GM18861 (cell line): Measurements from ENCODE around the gene RANBP3.
"Not testable (repeated sequence)": the region's sequence is repeated elsewhere in the genome, so short reads cannot be mapped to it uniquely, and the experiment has no call there.

ENCODE experiments used
- ATAC-seq: cut with Tn5 transposase; IDR thresholded peaks from one replicate; pipeline ENCODE4 v1.9.1; 2021; ENCODE audit not compliant: unreplicated experiment

RANBP3 gene

DNA sequence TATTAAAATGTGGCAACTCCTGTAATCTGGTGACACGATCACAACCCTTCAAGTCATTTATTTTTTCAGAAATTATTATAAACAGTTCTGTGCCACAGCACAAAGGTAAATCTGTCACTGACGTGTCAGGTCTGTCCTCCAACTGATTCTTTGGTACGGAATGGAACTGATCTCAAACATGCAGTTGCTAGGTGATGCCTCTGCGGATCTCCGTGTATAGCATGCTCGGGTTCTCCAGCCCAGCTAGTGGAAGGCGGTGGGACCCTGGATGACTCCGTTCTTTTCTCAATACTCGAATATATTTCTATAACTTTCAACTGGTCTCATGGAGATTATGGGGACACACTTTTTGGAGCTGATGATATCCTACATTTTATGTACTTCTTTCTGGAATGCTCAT, 11.0 kb downstream of the RANBP3 start:
- ATAC-seq, result no peak

DNA sequence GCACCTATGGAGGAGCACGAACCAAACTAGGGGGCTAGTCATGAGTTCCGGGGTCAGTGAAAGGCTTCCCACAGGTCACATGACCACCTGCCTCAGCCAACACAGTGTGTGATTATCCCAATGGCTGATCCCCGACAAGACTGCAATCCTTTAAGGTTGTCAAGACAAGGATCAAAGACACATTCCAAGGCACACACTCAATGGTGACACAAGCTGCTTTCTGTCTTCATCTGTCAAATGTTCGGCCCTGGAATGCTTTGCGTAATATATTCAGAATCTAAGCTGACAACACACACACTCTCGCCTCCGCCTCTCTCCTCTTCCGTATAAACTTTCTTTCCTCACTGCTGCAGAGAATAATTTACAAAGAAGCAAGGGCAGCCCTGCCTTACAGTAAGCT, 11.7 kb downstream of the RANBP3 start:
- no peak for ATAC-seq

GRCh38 chr19:5964816-5965565, 12.9 kb downstream of the RANBP3 start:
- no peak for ATAC-seq

DNA sequence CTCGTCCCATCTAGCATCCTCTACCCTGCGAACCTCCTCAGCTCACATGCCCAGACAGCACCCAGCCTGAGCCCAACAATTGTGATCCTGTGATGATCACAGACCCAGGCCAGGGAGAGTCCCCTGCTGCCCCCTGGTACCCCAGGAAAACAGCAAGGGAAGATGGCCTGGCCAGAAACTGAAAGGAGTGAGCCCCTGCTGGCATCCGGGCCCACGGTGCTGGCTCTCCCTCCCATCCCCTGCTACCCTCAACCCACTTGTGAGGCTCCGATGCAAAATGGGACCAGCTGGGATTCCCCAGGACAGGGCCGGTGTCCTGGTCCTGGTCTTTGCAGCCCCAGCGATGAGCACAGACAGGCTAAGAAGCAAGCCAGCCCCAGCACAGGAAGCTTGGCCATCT, 14.1 kb downstream of the RANBP3 start:
- ATAC-seq, result no peak

GRCh38 chr19:5963259-5963658, 14.7 kb downstream of the RANBP3 start:
- not testable (repeated sequence) for ATAC-seq

DNA sequence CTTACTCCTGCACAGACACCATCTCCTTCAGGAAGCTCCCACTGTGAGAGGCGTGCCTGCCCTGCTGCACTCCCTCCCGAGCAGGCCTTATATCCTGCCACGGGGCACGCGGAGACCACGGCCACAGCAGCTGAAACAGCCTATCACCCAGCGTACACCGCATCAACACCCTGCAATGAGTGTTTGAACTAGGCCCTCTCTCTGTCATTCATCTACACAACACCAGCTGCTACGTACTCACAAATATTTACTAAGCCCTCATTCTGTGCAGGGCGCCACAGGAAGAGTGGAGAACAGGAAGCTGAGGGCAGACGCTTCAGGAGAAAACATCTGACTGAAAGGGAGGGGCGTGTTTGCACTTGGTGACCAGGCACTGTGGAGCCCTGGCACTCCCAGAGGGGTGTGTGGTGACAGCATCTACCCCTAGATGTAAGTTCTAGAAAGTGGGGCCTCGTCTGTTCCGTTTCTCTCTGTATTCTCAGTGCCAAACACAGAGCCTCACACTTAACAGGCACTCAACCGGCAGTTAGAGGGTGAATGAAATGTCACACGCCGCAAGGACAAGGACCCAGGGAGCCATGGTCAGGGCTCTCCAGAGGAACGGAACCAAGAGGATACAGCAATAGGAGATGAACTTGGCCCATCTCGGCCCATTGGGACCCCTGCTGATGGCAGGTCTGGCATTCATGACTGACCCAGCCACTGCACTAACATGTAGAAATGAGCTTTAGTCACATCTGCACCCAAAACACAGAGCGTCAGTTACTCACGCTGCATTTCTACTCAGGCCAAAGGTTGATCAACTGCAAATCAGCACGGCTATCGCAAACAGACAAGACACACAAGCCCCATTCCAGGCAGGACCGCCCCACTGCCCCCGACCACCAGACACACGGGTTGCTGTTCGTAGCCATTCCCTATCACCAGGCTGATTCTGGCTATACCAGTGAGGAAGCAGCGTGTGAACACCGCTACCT, 15.7 kb downstream of the RANBP3 start:
- peak; percentile 65 for ATAC-seq

DNA sequence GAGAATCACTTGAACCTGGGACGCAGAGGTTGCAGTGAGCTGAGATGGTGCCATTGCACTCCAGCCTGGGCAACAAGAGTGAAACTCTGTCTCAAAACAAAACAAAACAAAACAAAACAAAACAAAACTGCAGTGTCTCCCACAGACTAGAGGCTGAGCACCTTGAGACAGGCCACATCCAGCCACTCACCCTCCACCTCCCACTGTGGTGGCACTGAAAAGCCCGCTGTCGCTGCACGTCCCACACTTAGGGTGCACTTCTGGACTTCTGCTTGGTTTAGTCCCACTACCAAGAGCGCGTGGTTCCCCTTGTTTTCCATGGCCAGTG, 16.3 kb downstream of the RANBP3 start:
- peak; percentile 29 for ATAC-seq

DNA sequence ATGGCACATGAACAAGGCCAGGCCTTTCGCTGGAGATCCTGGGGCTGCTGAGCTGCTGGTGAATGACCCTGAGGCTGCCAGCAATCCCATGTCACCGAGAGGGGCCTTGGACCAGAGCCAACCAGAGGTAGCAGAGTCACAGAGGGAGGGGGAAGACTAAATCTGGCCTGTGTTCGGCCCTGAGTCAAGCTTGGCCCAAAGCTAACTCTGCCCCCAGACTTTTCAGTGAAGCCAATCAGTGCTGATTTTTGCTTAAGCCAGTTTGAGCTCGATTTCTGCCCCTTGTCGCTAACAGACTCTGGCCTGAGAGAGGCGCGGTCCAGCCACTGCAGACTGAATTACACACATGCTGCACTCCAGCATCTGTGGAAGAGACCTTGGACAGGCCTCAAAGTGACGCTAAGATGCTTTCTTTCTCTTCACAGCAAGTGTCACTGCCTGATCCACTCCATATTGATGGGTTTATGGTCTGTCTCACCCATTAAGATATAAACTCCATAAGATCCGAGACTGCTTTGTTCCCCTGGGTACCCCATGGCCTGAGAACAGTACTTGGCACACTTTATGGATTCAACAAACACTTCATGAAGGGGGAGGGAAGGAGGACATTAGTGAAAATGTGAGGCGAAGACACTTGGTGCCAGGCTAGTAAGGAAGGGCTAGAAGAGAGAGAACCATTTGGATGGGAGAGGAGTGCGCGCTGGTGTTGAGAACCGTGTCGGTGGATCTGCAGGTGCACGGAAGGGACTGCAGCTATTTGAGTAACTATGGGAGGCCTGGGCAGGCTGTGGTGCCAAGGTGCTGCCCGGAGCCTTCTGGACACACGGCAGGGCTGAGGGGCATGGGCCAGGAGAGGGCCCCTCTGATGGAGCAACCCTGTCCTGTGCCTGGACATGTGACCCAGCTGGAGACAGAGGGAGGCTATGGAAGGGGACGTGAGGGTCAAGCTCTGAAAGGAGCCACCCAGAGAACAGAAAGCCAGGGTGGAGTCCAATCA, 17.6 kb downstream of the RANBP3 start:
- no peak for ATAC-seq

DNA sequence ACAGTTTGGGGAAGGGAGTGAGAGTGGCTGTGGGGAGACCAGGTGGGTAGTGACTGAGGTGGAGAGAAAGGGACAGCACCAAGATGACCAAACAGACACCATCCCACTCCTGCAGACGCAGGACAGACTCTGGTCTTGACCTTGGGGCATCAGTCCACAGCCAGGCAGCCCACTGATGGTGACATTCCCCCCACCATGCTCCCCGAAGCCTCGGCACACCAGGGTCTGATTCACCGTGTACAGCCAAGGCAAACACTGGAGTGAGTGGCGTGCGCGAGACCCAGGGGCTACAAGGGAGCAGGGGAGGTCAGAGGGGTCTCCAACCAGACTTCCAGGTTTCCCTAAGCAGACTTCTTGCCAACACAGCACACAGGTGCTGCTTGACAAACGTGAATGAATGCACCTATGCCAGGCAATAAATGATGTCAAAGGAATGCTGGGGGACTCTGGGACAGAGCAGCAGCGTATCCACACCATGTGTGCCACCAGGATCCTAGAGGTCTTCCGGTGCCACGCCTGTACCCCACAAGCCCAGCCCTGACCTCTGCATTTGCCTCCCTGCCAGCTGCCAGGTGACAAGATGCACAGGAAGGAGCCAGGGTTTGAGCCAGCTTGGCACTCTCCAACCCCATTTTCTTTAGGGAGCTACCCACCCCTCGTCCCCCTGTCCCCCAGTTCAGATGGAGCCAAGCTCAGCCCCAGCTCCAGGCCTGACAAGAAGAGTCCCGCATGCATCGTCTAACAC, 18.5 kb downstream of the RANBP3 start:
- no peak for ATAC-seq

- ATAC-seq, result no peak
These were observed 19.2 kb downstream of the RANBP3 start for GRCh38 chr19:5958851-5959122.

DNA sequence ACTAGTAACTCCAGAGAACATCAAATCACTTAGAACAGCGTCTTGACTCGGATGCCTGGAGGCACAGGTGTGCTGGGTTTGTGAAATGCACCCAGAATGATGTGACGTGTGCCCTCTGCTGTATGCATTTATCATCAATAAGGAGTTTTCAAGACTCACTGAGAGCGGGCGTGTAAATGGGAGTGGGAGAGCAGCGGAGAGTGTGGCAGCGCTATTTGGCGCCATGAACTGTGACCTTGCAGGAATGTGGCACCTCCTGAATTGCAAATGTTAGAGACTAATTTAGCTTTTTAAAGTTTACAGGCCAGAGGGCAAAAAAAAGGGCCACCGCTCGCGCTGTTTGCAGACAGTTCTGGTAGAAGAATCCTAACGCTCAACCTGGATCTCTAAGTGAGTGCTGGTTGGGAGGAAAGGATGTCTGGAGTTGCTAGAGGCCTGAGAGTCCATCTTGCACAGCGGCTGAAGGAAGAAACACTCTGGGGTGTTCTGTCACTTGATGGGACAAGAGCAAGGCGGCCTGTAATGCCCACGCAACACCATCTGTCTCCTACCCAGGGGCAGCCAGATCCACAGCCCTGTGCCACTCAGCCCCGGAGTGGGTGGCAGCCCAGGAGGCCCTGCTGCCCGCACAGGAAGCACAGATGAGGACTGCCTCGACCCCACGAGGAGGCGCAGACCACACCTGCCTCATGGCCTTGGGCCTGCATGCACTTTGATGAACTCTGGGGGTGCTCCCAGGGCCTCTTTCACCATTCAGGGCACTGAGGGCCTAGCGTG, 19.7 kb downstream of the RANBP3 start:
- ATAC-seq, result no peak

- no peak for ATAC-seq
These were observed 20.8 kb downstream of the RANBP3 start for GRCh38 chr19:5957170-5957569.

DNA sequence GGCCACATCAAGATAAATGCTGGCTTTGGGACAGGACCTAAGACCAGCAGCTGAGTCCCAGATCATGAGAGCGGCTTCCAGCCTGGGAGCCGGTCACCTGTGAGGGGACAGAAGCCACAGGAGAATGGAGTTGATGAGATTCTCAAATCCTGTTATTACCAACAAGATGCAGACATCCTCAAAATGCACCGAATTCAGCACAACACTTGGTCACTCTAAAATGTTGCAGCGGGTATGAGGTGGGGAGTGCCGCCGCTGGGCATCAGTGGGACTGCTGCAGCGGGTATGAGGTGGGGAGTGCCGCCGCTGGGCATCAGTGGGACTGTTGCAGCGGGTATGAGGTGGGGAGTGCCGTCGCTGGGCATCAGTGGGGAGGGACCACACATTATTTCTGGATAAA, 21.2 kb downstream of the RANBP3 start:
- ATAC-seq, result no peak

DNA sequence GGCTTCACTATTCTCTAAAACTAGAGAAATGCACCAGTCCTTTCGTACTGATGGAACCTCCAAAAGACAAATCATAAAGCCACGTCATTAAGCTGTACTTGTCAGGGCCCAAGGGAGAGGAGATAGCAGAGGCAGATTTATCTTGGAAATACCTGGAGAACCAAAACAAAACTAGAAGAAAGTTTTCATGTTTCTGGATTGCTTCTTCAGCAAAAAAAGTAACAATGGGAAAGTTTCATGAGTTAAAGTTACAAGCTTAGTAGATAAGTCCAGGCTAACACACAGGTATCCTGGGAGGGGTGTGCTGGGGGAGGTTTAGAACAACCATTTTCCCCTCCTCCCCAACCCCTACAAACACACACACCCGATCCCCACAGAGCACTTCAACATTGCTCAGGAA, 21.6 kb downstream of the RANBP3 start:
- ATAC-seq, result no peak

GRCh38 chr19:5955636-5955935, 22.4 kb downstream of the RANBP3 start:
- ATAC-seq, result no peak

DNA sequence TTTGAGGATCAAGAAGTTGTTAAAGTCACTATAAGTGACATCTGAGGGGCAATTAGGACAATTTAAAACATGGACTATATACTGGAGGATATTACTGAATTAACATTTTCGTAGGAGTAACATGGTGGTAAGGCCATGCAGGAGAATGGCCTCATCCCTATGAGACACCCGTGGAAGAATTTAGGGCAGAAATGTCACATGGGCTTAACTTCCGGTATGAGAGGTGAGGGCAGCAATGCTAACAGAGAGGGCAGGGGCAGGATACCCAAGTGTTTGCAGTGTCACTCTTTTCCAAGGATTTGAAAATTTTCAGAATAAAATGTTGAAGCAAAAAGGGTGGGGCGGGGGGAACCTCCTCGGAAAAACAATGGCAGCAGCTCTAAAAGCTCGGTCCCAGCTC, 23.6 kb downstream of the RANBP3 start:
- ATAC-seq, result no peak

GRCh38 chr19:5953680-5954213, 24.2 kb downstream of the RANBP3 start:
- ATAC-seq, result no peak

- no peak for ATAC-seq
These were observed 24.8 kb downstream of the RANBP3 start for GRCh38 chr19:5953030-5953589.
